ENCODE results near the gene NKX1-1. TPM values are rescaled to one million over a fixed set of nuclear protein-coding genes. Genes with fewer than 3 reads are reported as not detected.
"Not testable (repeated sequence)": the region's sequence is repeated elsewhere in the genome, so short reads cannot be mapped to it uniquely, and the experiment has no call there.

Gene NKX1-1
- total and polyA plus RNA-seq, 4 donors = not detected

- WGBS, 2 donors = 98 to 99% methylated on average over 10 of the region's 10 CpGs
- DNase-seq (no peak), ATAC-seq (ENCODE audit: insufficient read depth, low FRiP score) (no peak)
- no peak overlapping the region for H3K4me3 ChIP-seq
- no peaks in the 10 kb centered on the region for H3K4me1 ChIP-seq (ENCODE audit: control insufficient read depth in 5 of 5, insufficient read depth in 5 of 5, low read length in 5 of 5)
- H3K27me3 ChIP-seq (ENCODE audit: control insufficient read depth in 3 of 3, insufficient read depth in 3 of 3, low read length in 2 of 3) = no peaks in the 10 kb centered on the region
- H3K36me3 ChIP-seq (ENCODE audit: control insufficient read depth in 4 of 4, insufficient read depth in 4 of 4, low read length in 4 of 4) = peaks cover 7 to 14% (median 9%) of the 10 kb centered on the region in 4 donors
- TF ChIP-seq, protein P1, sequence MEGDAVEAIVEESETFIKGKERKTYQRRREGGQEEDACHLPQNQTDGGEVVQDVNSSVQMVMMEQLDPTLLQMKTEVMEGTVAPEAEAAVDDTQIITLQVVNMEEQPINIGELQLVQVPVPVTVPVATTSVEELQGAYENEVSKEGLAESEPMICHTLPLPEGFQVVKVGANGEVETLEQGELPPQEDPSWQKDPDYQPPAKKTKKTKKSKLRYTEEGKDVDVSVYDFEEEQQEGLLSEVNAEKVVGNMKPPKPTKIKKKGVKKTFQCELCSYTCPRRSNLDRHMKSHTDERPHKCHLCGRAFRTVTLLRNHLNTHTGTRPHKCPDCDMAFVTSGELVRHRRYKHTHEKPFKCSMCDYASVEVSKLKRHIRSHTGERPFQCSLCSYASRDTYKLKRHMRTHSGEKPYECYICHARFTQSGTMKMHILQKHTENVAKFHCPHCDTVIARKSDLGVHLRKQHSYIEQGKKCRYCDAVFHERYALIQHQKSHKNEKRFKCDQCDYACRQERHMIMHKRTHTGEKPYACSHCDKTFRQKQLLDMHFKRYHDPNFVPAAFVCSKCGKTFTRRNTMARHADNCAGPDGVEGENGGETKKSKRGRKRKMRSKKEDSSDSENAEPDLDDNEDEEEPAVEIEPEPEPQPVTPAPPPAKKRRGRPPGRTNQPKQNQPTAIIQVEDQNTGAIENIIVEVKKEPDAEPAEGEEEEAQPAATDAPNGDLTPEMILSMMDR (IDR thresholded peaks at IDR 0.05; ENCODE audit: control extremely low read depth, extremely low read depth) = no peak
- no peak overlapping the region for H3K27ac ChIP-seq (ENCODE audit: low read depth in 1 of 2, low read length in 1 of 2)
- no peak overlapping the region for H3K9ac ChIP-seq (ENCODE audit: insufficient read depth in 1 of 2, low read length in 2 of 2)
- peaks cover 0 to 13% (median 6%) of the 10 kb centered on the region in 4 donors for H3K9me3 ChIP-seq (ENCODE audit: control insufficient read depth in 4 of 4, insufficient read depth in 3 of 4, low read length in 3 of 4)
These were observed 12.4 kb downstream of the NKX1-1 start for GRCh38 chr4:1393866-1394265.

- not testable (repeated sequence) for H3K4me3 ChIP-seq; ATAC-seq (ENCODE audit: insufficient read depth, low FRiP score); H3K4me1 ChIP-seq (ENCODE audit: control insufficient read depth in 5 of 5, insufficient read depth in 5 of 5, low read length in 5 of 5); DNase-seq; H3K27ac ChIP-seq (ENCODE audit: low read depth in 1 of 2, low read length in 1 of 2); H3K27me3 ChIP-seq (ENCODE audit: control insufficient read depth in 3 of 3, insufficient read depth in 3 of 3, low read length in 2 of 3); H3K9ac ChIP-seq (ENCODE audit: insufficient read depth in 1 of 2, low read length in 2 of 2)
- Histone ChIP-seq H3K36me3 (ENCODE audit: control insufficient read depth in 4 of 4, insufficient read depth in 4 of 4, low read length in 4 of 4) (peaks cover 7 to 14% (median 9%) of the 10 kb centered on the region in 4 donors), H3K9me3 (ENCODE audit: control insufficient read depth in 4 of 4, insufficient read depth in 3 of 4, low read length in 3 of 4) (peaks cover 1 to 18% (median 7%) of the 10 kb centered on the region in 4 donors)
- WGBS, 2 donors = 96 to 97% methylated on average over 5 of the region's 5 CpGs
These were observed 12.9 kb downstream of the NKX1-1 start for GRCh38 chr4:1393363-1393762.

- H3K4me3 ChIP-seq = no peak overlapping the region
- ATAC-seq (ENCODE audit: insufficient read depth, low FRiP score) (no peak), DNase-seq (no peak)
- TF ChIP-seq, protein P1 (IDR thresholded peaks at IDR 0.05; ENCODE audit: control extremely low read depth, extremely low read depth) = no peak
- H3K27me3 ChIP-seq (ENCODE audit: control insufficient read depth in 3 of 3, insufficient read depth in 3 of 3, low read length in 2 of 3) = no peaks in the 10 kb centered on the region
- no peak overlapping the region for H3K27ac ChIP-seq (ENCODE audit: low read depth in 1 of 2, low read length in 1 of 2)
- H3K9me3 ChIP-seq (ENCODE audit: control insufficient read depth in 4 of 4, insufficient read depth in 3 of 4, low read length in 3 of 4) = peaks cover 0 to 12% (median 5%) of the 10 kb centered on the region in 4 donors
- H3K4me1 ChIP-seq (ENCODE audit: control insufficient read depth in 5 of 5, insufficient read depth in 5 of 5, low read length in 5 of 5) = no peaks in the 10 kb centered on the region
- H3K36me3 ChIP-seq (ENCODE audit: control insufficient read depth in 4 of 4, insufficient read depth in 4 of 4, low read length in 4 of 4) = peaks cover 0 to 53% (median 0%) of the 10 kb centered on the region in 4 donors
- no peak overlapping the region for H3K9ac ChIP-seq (ENCODE audit: insufficient read depth in 1 of 2, low read length in 2 of 2)
- 95 to 98% methylated on average over 44 of the region's 44 CpGs for WGBS, 2 donors
These were observed 20.6 kb downstream of the NKX1-1 start for GRCh38 chr4:1385373-1386340.

- Histone ChIP-seq H3K9ac (ENCODE audit: insufficient read depth in 1 of 2, low read length in 2 of 2) (no peak overlapping the region), H3K27me3 (ENCODE audit: control insufficient read depth in 3 of 3, insufficient read depth in 3 of 3, low read length in 2 of 3) (no peaks in the 10 kb centered on the region), H3K9me3 (ENCODE audit: control insufficient read depth in 4 of 4, insufficient read depth in 3 of 4, low read length in 3 of 4) (peaks cover 0 to 12% (median 5%) of the 10 kb centered on the region in 4 donors), H3K36me3 (ENCODE audit: control insufficient read depth in 4 of 4, insufficient read depth in 4 of 4, low read length in 4 of 4) (peaks cover 0 to 60% (median 0%) of the 10 kb centered on the region in 4 donors), H3K27ac (ENCODE audit: low read depth in 1 of 2, low read length in 1 of 2) (no peak overlapping the region), H3K4me3 (no peak overlapping the region), H3K4me1 (ENCODE audit: control insufficient read depth in 5 of 5, insufficient read depth in 5 of 5, low read length in 5 of 5) (no peaks in the 10 kb centered on the region)
- TF ChIP-seq, protein P1 (IDR thresholded peaks at IDR 0.05; ENCODE audit: control extremely low read depth, extremely low read depth) = no peak
- DNase-seq (no peak), ATAC-seq (ENCODE audit: insufficient read depth, low FRiP score) (peak; percentile 27)
- 95 to 98% methylated on average over 15 to 16 of the region's 16 CpGs for WGBS, 2 donors
These were observed 21.4 kb downstream of the NKX1-1 start for GRCh38 chr4:1384675-1385372.
